NT2/D1 (cell line): ENCODE results near the gene NKD1.

ENCODE experiments used
- SUZ12 ChIP-seq: IDR thresholded peaks from 2 replicates; pipeline ENCODE4 v1.6.1; 2011; ENCODE audit not compliant: insufficient read length, insufficient read depth; ENCODE audit errors: extremely low read depth
- YY1 ChIP-seq: IDR thresholded peaks from 2 replicates; pipeline ENCODE4 v1.6.1; 2011; ENCODE audit not compliant: insufficient read length, insufficient read depth
- ZNF274 ChIP-seq: IDR thresholded peaks from 2 replicates; pipeline ENCODE4 v1.6.1; 2011; ENCODE audit warnings: mild to moderate bottlenecking, low read depth, low read length

DNA sequence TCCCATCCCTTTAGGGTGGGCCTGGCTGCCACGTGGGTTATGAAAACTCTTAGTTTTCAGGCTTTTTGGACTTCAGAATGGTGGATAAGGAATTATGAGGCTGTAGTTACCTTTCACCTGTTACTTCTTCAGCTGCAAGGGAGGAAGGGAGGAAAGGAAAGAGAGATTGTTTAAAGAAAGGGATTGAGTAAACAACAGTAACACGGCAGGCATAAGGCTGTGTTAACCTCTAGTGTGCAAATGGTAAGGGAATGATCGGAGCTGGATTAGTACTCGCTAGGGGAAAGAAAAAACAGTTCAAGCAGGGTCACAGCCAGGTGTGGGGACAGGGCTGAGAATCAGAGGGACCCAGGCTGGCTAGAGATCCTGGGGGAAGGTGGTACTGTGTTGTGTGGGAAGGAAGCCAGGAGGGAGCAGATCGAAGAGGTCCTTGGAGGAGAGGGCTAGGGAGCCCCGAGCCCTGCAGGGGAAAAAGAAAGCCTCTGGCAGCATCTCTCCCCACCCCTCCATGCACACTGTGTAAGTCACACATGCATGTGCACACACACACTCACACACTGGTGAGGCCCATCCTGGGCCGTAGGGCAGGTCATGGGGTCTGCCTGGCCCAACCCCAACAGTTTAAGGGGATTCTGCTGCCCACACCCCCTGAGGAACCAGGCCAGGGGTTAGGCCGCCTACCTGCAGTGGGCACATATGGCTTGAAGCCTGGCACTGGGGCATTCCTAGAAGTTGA lies 83.2 kb downstream of the NKD1 start:
- no peak for TF ChIP-seq YY1
- no peak for TF ChIP-seq SUZ12
- no peak for TF ChIP-seq ZNF274
